Activated T-cell treated with anti-CD3 and anti-CD28 coated beads for 1 hour (primary cell): Measurements from ENCODE around the gene KCNA4.
"Not testable (repeated sequence)": the region's sequence is repeated elsewhere in the genome, so short reads cannot be mapped to it uniquely, and the experiment has no call there.

Source experiments
- DNase-seq: peaks from one replicate; pipeline ENCODE4 v3.0.0-alpha.2; 2020; ENCODE audit warnings: low read depth

The KCNA4 gene

DNA sequence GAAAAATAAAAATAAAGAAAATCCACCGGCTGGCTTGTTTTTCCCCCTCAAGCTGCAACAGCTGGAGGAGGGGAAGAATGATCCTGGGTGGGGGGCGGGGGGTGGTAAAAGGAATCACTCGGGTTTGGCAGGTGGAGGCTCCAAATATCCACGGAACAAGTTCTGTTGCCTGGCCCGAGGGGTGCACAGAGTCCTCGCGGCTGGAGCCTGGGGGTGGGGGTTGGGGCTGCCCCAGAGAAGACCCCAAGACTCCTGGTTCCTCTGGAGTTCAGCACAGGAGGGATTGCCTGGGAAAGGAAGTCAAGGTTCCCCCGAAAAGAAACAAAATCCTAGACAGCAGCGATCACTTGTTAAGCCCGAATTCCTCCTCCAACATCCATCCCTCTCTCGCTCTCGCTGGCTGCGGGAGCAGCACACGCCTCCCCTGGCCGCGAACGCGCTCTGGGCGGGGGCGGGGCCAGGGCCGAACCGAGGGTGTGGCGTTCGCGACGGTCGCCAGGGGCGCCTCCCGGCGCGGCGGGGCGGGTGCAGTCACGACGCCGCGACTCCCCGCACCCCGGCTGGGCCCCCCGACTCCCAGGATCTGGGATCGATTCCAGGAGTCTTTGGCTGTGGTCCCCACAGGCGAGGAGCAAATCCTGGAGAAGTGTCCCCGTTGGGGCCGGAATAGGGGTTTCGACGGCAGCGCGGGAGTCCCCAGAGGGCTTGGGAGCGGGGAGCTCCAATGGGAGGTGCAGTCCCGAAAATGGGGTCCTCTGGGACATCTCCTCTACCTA, at the start of gene KCNA4:
Gene KCNA4, minus strand, starts transcription at position 443 of the 776 bp plus-strand sequence. CDS start 4,352 bp downstream, outside the sequence.
- no peak for DNase-seq

- DNase-seq, result no peak
Observed at GRCh38 chr11:30062103-30062502, 45.3 kb upstream of the KCNA4 start.

DNA sequence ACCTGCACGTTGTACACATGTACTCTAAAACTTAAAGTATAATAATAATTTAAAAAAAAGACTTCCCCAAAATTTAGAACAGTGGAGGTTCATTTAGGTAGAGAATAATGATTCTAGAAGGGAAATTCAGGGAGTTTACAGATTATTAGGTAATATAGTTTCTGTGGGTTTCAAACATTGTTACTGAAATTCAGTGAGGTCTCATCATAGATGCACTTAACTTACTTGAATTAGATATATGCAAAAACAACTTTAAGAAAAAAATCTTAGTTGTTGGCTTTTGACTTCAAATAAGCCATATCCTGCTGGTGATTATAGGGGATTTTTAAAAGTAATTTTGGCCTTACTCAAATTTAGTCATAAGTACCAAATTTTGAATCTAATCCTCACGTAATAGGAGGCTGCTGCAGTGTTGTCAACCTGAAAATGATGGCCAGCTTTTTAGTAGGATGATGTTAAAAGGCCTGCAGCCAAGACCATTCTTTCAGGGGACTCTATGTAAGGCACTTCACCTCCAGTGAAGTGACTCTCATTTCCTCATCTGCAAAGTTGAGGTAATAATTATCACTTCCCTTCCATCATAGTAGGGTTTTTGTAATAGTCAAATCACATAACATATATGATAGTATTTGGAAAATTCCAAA, 42.5 kb upstream of the KCNA4 start:
- DNase-seq, result no peak

- no peak for DNase-seq
Observed at GRCh38 chr11:30049214-30049613, 32.4 kb upstream of the KCNA4 start.

DNA sequence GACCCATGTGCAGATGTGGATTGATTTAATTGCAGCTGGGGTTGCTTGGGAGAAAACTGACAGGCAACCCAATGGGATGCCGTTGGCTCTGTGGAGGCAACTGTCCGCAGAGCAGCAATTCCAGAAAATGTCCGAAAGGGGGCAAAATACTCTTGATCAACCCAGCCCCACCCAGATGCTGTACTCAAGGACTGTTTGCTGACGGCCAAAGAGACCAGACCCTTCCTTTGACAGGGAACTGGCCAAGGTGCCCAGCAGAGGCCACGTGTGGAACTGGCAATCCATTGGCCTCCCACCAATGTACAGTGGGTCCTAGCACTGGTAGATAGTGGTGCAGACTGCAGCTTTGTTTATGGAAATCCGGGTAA, 29.7 kb upstream of the KCNA4 start:
- DNase-seq, result no peak

DNA sequence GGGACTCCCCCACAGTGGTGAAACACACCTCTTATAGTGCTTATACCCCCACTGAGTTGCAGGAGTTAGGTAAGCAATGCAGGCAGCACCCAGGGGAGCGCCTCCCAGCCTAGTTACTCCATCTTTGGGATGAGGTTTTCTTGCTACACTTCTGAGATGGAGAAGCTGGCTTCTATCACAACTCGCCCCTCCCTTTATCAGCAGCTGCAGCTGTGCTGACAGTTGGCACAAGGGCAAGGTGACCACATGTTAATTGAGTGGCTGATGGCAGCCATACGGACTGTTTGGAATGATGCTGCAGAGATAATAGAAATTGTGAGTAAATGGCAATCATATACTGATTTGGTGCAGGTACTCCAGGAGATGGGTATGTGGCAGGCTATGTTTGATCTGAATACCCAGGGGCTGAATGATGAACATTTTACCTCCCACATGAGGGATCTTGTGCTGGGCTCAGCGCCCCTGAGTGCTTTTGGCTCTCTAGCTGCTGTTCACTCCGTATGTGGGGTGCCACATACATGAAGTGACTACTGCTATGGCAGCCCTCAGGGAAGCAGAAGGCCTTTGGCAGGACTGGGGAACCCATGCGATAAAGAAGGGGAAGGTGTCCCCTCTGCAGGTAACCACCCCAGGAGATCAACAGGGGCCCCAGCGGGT, 29.2 kb upstream of the KCNA4 start:
- DNase-seq, result no peak

GRCh38 chr11:30045144-30045543, 28.3 kb upstream of the KCNA4 start:
- DNase-seq, result no peak

DNA sequence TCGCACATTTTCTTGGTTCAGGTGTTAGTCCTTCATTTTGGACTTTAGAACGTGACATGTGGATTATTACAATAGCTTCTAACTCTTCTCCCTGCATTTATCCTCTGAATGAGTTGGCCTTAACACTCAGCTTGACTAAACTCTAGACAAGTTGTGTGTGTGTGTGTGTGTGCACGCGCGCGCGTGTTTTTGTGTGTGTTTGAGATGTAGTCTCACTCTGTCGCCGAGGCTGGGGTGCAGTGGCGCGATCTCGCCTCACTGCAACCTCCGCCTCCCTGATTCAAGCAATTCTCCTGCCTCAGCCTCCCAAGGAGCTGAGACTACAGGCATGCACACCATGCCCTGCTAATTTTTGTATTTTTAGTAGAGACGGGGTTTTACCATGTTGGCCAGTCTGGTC, 24.3 kb upstream of the KCNA4 start:
- DNase-seq, result no peak

DNA sequence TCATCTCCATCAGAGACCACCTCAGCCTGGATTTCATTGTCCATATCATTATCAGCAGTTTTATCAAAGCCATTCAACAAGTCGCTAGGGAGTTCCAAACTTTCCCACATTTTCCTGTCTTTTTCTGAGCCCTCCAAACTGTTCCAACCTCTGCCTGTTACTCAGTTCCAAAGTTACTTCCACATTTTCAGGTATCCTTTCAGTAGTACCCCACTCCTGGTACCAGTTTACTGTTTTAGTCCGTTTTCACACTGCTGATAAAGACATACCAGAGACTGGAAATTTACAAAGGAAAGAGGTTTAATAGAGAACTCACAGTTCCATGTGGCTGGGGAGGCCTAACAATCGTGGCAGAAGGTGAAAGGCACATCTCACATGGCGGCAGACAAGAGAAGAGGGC, 17.9 kb upstream of the KCNA4 start:
- DNase-seq, result not testable (repeated sequence)

- not testable (repeated sequence) for DNase-seq
Observed at GRCh38 chr11:30034166-30034565, 17.3 kb upstream of the KCNA4 start.

- DNase-seq, result no peak
Observed at GRCh38 chr11:30025396-30026139, 8.7 kb upstream of the KCNA4 start.

DNA sequence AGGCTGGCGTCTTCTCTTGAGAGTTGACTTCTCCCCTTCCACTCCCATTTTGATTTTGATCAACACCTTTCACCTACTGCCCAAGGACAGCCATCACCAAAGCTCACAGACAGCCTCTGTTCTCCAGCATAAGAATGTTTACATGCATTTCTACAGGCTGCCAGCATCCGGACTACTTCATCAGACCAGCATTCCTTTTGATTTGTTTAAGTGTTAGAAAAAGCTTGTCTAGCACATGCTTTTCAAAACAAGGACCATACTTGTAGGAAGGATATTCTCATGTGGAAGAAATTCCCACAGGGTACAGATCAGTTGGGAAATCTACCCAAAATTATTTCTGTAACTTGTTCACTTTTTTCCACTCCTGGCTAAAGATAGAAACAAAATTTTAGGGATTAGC, 6.2 kb upstream of the KCNA4 start:
- DNase-seq, result no peak

DNA sequence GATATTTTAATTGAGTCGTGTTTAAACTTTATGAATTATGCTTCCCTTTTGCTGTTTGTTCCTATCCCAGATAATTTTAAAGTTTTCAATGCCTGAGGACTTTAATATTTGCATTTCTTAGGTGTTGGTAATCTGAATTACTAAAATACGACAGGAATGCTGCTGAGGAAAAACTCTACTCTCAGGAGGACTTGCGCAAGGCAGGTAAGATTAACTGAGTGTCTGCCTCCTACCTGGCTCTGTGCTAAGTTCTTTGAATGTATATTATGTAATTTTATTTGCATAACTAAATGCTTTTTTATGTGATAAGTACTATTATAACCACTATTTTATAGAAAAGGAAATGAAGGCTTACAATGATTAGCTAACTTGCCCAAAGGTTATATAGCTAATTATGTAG, 2.7 kb upstream of the KCNA4 start:
- DNase-seq, result no peak

GRCh38 chr11:30018495-30018894, 1.7 kb upstream of the KCNA4 start:
- no peak for DNase-seq

DNA sequence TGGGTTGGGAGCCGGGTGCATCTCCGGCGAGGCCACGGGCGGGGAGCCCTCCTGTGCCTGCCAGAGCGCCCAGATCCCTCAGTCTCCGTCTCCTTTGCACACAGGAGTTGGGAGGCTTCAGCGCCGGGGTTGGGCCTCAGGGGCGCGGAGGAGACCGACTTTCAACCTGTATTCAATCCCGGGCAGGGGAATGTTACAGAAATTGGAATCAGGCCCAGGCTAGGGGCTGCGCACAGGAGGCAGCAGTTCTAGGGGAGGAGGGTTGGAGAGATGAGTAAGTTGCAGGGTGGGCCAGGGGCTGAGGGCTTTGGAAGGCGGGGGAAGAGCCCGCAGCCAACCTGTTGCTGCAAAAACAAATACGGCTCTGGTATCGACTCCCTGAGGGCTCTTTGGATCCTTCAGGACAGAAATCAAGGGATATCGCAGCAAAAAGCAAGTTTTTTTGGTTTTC, 640 bp upstream of the KCNA4 start:
- no peak for DNase-seq

GRCh38 chr11:30015725-30016412, 961 bp downstream of the KCNA4 start:
- no peak for DNase-seq

- DNase-seq, result no peak
Observed at GRCh38 chr11:30012346-30012745, 4.5 kb downstream of the KCNA4 start.

DNA sequence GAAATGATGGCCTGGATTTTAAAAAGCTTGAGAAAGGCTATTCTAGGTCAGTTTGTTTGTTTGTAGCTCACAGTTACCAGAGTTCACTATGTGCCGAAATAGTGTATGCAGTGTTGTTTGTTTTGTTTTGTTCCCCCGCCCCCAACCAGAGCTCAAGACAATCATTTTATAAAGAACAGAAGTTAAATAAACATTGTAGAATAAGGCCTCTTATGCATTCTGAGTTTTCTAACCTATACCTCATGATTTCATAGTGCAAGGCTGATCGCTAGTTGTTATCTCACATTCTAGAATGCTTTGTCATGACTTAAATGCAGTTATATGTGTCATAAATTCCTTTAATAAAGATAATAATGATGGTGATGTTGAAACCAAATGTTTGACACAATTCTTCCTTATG, 7.8 kb downstream of the KCNA4 start:
- no peak for DNase-seq

GRCh38 chr11:30006876-30007275, 10.0 kb downstream of the KCNA4 start:
- no peak for DNase-seq

DNA sequence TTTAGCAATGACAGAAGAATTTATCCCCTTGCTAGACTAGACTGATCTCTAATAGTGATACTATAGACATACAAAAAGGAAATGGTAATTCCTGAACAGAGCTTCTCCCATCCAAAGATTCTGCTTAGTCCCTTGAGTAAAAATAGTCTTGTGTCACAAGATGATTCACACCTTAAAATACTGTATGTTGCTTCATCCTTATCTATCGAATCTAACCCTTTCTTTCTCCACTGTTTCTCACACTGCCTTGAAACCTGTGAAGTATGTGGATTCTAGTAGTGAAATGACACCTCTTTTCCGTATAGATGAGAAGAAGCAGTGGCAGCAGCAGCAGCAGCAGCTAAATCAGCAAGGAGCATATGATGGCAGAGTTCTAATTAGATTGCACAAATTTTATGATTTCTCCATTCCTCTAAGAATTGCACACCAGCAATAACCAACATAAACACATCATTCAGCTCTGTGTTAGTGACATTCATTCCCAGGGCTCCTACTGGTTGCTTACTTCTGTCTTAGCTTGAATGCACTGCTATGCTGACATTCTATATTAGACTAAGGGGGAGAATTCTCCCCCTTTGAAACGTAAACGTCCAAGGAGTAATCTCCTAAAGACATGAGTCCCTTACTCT, 14.6 kb downstream of the KCNA4 start:
- DNase-seq, result no peak

GRCh38 chr11:30000986-30001750, 15.7 kb downstream of the KCNA4 start:
- no peak for DNase-seq
